Omental fat pad (tissue), 4 donors: ENCODE data around the gene RMI2. TPM values are rescaled to one million over a fixed set of nuclear protein-coding genes. Genes with fewer than 3 reads are reported as not detected.

ENCODE experiments used
- ATAC-seq: fragments of 150-250 bp; one replicate; pipeline ENCODE4 v1.9.1; 2016; ENCODE audit warnings: mild to moderate bottlenecking, moderate library complexity; ENCODE audit not compliant: low FRiP score
- DNase-seq: peaks from one replicate; pipeline ENCODE4 v3.0.0-alpha.2; 2019; ENCODE audit warnings: low spot score
- total RNA-seq, 4 donors: library from RNA; depleted of rRNA; stranded (reverse); fragments of >200 nt; gene quantifications; one replicate each; pipeline ENCODE4 v1.1.0, GENCODE V29; 2016
- TF ChIP-seq, protein P1 (sequence below), 3 donors: fragments of 450-650 bp; IDR thresholded peaks; one replicate each; pipeline ENCODE4 v1.5.1; 2016 to 2017; ENCODE audit warnings: antibody characterized with exemption in 3 of 3, mild to moderate bottlenecking in 3 of 3, moderate library complexity in 2 of 3

The RMI2 gene
- total RNA-seq, 4 donors from 2014 or later: 0.72 to 1.7 (median 1.2) TPM; not detected in 1

- ATAC-seq (no peak), DNase-seq (no peak)
- TF ChIP-seq, protein P1, sequence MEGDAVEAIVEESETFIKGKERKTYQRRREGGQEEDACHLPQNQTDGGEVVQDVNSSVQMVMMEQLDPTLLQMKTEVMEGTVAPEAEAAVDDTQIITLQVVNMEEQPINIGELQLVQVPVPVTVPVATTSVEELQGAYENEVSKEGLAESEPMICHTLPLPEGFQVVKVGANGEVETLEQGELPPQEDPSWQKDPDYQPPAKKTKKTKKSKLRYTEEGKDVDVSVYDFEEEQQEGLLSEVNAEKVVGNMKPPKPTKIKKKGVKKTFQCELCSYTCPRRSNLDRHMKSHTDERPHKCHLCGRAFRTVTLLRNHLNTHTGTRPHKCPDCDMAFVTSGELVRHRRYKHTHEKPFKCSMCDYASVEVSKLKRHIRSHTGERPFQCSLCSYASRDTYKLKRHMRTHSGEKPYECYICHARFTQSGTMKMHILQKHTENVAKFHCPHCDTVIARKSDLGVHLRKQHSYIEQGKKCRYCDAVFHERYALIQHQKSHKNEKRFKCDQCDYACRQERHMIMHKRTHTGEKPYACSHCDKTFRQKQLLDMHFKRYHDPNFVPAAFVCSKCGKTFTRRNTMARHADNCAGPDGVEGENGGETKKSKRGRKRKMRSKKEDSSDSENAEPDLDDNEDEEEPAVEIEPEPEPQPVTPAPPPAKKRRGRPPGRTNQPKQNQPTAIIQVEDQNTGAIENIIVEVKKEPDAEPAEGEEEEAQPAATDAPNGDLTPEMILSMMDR (IDR thresholded peaks at IDR 0.05): no peak
These were observed 5.3 kb downstream of the RMI2 start for GRCh38 chr16:11350519-11350918.

DNA sequence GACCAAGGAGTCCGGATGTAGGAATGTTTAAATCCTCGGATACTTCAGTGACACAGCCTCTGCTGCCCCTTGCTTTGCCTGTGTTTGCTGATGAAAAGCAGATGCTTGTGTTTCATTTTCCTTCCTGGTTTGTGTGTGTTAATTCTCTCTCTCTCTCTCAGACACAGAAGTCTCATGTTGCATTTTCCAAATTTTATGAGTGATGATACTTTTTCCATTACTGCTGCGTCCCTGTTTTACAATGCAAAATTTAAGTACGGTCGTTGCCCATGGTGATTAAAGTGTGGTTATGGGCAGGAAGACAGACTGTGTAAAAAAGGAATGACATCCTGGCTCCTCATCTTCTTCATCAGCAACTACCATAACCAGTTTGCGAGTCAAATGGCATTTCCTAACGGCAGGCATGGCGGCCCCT is 5.7 kb downstream of the RMI2 start:
- ATAC-seq (no peak), DNase-seq (no peak)
- TF ChIP-seq, protein P1 (IDR thresholded peaks at IDR 0.05): no peak

- no peak for ATAC-seq
- TF ChIP-seq, protein P1 (IDR thresholded peaks at IDR 0.05): no peak
- no peak for DNase-seq
These were observed 7.9 kb downstream of the RMI2 start for GRCh38 chr16:11353158-11353557.

GRCh38 chr16:11354407-11354732 is 9.1 kb downstream of the RMI2 start:
- TF ChIP-seq, protein P1 (IDR thresholded peaks at IDR 0.05): no peak
- no peak for ATAC-seq
- no peak for DNase-seq

GRCh38 chr16:11354733-11355574 is 9.7 kb downstream of the RMI2 start:
- TF ChIP-seq, protein P1 (IDR thresholded peaks at IDR 0.05): no peak
- ATAC-seq (no peak), DNase-seq (no peak)

DNA sequence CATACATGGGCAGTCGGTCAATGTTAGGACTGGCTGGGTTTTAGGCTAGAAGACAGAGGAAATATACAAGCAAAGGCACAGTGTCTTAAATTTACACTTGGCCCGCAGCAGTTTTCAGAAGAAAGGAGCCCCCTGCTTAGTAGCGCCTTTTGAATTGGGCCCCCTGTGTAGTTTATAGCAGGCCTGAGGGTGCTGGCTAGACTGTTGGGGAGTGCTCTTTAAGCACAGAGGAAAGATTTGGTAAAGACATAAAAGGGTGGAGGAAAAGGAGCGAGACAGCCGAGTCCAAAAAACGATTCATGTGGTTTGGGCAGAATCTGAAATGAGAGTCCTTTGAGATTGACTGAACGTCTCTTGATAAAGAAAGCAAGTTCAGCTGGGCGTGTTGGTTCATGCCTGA is 10.6 kb downstream of the RMI2 start:
- TF ChIP-seq, protein P1 (IDR thresholded peaks at IDR 0.05): no peak
- ATAC-seq: no peak
- no peak for DNase-seq
